HG03066 (cell line): ENCODE results near the gene ACVR2B.

Source experiments
- ATAC-seq: cut with Tn5 transposase; IDR thresholded peaks from one replicate; pipeline ENCODE4 v1.9.1; 2021; ENCODE audit warnings: low read depth; ENCODE audit not compliant: unreplicated experiment

Gene ACVR2B

DNA sequence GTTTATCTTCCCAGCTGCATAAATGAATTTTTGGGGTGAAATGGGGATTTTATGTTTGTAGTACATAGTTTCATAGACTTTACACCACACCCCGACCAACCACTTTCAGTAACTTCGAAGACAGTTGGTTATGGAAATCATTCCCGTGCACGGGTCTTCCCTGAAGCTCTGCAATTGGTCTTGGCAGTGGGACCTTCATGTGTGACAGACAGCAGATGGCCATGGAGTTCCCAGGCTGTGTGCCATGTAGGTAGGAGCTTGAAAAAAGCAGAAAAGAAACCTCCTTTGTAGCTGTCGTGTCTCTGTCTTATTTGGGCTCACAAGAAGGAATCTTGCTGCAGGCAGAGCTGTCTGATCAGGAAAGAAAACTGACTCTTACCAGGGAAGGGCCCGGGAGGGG is 68.3 kb downstream of the ACVR2B start:
- ATAC-seq, result no peak

DNA sequence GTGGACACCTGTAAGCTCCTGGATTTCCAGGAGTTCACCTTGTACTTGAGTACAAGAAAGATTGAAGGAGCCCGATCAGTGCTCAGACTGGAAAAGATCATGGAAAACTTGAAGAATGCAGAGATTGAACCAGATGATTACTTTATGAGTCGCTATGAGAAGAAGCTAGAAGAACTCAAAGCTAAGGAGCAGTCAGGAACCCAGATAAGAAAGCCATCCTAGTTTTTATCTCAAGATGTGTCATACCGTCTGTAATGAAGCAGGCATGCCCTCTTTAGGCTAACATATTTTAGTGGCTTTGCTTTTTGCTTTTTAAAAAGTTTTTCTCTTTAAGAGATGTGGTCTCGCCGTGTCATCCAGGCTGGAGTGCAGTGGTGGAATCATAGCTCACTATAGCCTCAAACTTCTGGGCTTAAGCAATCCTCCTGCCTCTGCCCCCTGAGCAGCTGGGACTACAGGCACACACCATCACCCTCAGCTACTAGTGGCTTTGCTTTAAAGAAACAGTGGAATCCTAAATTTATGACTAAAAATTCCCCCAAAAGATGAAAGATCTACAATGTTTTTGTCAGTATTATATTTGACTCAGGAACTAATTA is 70.5 kb downstream of the ACVR2B start:
- no peak for ATAC-seq

DNA sequence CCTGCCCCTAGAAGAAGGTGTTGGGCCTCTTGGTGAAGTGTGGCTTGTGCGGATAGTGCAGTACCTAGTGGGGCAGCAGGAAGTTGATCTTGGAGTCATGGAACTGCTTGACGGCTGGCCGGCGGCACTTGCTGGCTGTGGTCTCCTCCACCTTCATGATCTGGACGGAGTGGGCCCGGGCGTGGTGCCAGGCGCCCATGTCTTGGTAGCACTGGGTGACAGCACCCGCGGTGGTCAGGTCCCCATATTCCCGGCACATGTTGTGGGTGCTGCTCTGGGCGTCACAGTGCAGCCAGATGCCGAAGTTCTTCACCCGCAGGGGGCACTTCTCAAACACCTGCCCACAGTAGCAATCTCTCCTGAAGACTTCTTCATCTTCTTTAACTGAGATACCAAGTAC is 73.1 kb downstream of the ACVR2B start:
- no peak for ATAC-seq

DNA sequence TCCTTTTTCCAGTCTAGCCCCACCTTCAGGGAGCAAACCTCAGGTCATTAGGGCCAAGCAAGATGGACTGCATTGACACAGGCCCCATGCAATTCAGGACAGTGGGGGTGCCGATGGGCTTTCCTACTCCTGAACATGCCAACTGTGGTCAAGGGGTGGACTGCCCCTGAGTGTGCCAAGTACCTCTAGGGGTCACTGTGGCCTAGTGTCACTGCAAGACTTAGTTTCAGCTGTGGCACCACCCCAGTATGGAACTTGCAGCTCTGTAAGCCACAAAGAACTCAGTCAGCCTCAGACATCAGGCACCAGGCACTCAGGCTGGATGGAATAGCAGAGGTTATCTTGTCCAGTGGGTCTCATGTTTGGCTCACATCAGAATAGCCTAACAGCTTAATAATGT is 74.8 kb downstream of the ACVR2B start:
- no peak for ATAC-seq

- ATAC-seq, result no peak
These were observed 78.8 kb downstream of the ACVR2B start for GRCh38 chr3:38532529-38532928.

DNA sequence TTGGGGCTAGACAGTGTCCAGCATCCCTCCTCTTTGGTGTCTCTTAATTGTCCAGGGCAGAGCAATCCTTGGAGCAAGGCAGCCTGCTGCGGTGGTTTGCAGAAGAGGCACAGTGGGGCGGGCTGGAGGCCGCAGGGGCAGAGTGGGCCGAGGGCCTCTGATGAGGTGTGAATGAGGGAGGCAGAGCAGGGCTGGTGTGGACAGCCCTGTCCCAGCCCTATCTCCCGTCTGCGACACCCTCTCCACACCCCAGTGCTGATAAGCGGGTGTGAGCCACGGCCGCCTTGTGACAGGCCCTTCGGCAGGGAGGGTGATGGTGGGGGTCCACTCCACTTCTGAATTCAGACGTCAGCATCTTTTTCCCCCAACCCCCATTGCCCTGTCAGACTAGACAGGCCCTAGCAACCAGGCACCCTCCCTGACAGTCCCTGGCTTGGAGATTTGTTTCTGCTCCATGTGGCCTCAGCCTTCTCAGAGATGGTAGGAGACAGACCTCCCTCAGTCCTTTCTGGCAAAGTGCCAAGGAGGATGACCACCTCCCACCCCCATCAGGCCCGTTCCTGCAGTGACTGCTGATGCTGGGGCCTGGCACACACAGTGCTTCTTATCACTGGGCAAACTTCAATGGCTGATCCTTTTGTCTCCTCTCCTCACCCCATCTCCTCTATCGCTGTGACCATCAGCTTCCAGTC is 79.7 kb downstream of the ACVR2B start:
- no peak for ATAC-seq

- no peak for ATAC-seq
These were observed 80.5 kb downstream of the ACVR2B start for GRCh38 chr3:38534180-38534579.

- no peak for ATAC-seq
These were observed 80.9 kb downstream of the ACVR2B start for GRCh38 chr3:38534604-38535003.

- no peak for ATAC-seq
These were observed 83.0 kb downstream of the ACVR2B start for GRCh38 chr3:38536671-38537070.

GRCh38 chr3:38538773-38539353 is 85.2 kb downstream of the ACVR2B start:
- ATAC-seq, result no peak

GRCh38 chr3:38541806-38542205 is 88.1 kb downstream of the ACVR2B start:
- no peak for ATAC-seq
